ENCODE measurements around the gene APC2. TPM values are rescaled to one million over a fixed set of nuclear protein-coding genes. Genes with fewer than 3 reads are reported as not detected.

Gene APC2
- total and polyA plus RNA-seq, 2 donors (not counting 1 experiment from before 2014, with no cell fraction given) = 0.12 to 0.16 TPM

DNA sequence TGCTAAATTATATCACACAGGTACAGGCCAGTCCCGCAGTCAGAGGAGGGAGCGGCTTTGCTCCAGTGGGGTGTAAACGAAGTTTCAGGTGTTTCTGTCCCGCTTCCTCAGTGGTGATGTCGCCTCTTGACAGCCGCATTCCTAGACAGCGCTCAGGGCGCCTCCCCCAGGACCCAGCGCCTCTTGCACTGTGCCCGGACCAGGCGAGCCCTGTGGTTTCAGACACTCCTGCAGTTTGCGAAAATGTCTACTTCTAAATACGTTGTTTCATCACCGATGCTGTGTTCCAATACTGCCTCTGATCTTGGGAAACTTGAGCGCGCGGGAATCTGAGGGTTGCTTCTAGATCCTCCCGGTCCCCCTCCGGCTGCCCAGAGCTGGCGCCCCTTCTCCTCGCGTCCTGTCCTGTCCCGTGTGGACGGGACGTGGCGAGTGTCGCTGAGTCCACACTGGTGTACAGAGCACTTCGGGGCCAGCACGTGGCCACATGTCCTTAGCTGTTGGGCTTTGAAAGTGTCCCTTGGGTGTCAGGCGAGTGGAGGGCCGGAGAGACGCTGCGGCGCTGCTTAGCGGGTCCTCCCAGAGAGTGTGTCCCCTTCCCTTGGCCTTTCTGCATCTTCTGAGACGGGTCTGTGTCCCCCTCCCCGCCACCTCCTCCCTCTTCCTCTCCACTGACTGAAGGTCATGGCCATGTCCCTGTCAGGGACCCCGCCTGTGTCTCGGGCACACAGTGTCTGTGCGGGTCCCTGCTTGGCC, 26.3 kb upstream of the APC2 start:
- 96% methylated on average over 39 of the region's 40 CpGs for WGBS (ENCODE audit: insufficient coverage)
- Histone ChIP-seq H3K4me2 (replicated peaks; ENCODE audit: low read depth, low read length, poor library complexity, severe bottlenecking) (no peak overlapping the region), H3K9me3 (ENCODE audit: control extremely low read depth in 1 of 3, control insufficient read depth in 2 of 3, insufficient read depth in 1 of 3, low read length in 2 of 3) (no peaks in the 10 kb centered on the region), H3K27ac (ENCODE audit: low read length in 2 of 2) (no peak overlapping the region), H3K27me3 (replicated peaks in 1 of 4; ENCODE audit: control extremely low read depth in 1 of 4, control insufficient read depth in 3 of 4, insufficient read depth in 4 of 4, low read length in 3 of 4) (no peaks in the 10 kb centered on the region), H2AFZ (ENCODE audit: insufficient read depth, low read depth, low read length, poor library complexity, severe bottlenecking) (no peak overlapping the region), H3K36me3 (replicated peaks in 1 of 2; ENCODE audit: control extremely low read depth in 1 of 2, control insufficient read depth in 1 of 2, extremely low read depth in 1 of 2, insufficient read depth in 2 of 2, low read length in 1 of 2) (peaks cover 0 to 73% of the 10 kb centered on the region in 2 experiments), H3K9ac (ENCODE audit: low read length) (no peak overlapping the region), H4K20me1 (ENCODE audit: control insufficient read depth, insufficient read depth, low read length, poor library complexity, severe bottlenecking) (peaks cover 93% of the 10 kb centered on the region), H3K4me3 (ENCODE audit: control extremely low read depth in 1 of 5, extremely low read depth in 1 of 5, insufficient read depth in 1 of 5, low read depth in 2 of 5, low read length in 4 of 5) (no peak overlapping the region), H3K4me1 (ENCODE audit: control insufficient read depth in 2 of 2, insufficient read depth in 2 of 2, low read length in 2 of 2) (no peaks in the 10 kb centered on the region), H3K79me2 (ENCODE audit: control insufficient read depth, insufficient read depth, low read length) (peaks cover 59% of the 10 kb centered on the region)
- Mint-ChIP-seq H3K27me3 (no peaks in the 10 kb centered on the region), H3K4me1 (no peaks in the 10 kb centered on the region), H3K4me3 (no peak overlapping the region), H3K9me3 (ENCODE audit: insufficient read depth) (no peaks in the 10 kb centered on the region), H3K27ac (no peak overlapping the region)
- ChIA-PET POLR2A (no interaction called here), CTCF (no interaction called here)
- ATAC-seq (ENCODE audit: low read depth) (no peak), DNase-seq (no peak)
- TF ChIP-seq EZH2 (IDR thresholded peaks at IDR 0.05; ENCODE audit: borderline replicate concordance, insufficient read depth, low read depth, low read length, poor library complexity, severe bottlenecking) (no peak), CTCF (IDR thresholded peaks at IDR 0.05) (no peak)
- intact Hi-C loops (cut with micrococcal nuclease) = no loop called here

- no peak overlapping the region for H3K27ac ChIP-seq (ENCODE audit: low read length in 2 of 2)
- H3K27me3 Mint-ChIP-seq = no peaks in the 10 kb centered on the region
- no peak for TF ChIP-seq CTCF (IDR thresholded peaks at IDR 0.05)
- no peak for TF ChIP-seq EZH2 (IDR thresholded peaks at IDR 0.05; ENCODE audit: borderline replicate concordance, insufficient read depth, low read depth, low read length, poor library complexity, severe bottlenecking)
- 91% methylated on average over 31 of the region's 42 CpGs for WGBS (ENCODE audit: insufficient coverage)
- H4K20me1 ChIP-seq (ENCODE audit: control insufficient read depth, insufficient read depth, low read length, poor library complexity, severe bottlenecking) = peaks cover 85% of the 10 kb centered on the region
- no peak overlapping the region for H3K4me3 Mint-ChIP-seq
- no peak overlapping the region for H3K4me2 ChIP-seq (replicated peaks; ENCODE audit: low read depth, low read length, poor library complexity, severe bottlenecking)
- peaks cover 0 to 73% of the 10 kb centered on the region in 2 experiments for H3K36me3 ChIP-seq (replicated peaks in 1 of 2; ENCODE audit: control extremely low read depth in 1 of 2, control insufficient read depth in 1 of 2, extremely low read depth in 1 of 2, insufficient read depth in 2 of 2, low read length in 1 of 2)
- H3K27ac Mint-ChIP-seq = no peak overlapping the region
- no peak overlapping the region for H3K4me3 ChIP-seq (ENCODE audit: control extremely low read depth in 1 of 5, extremely low read depth in 1 of 5, insufficient read depth in 1 of 5, low read depth in 2 of 5, low read length in 4 of 5)
- no peak for ATAC-seq (ENCODE audit: low read depth)
- H3K4me1 Mint-ChIP-seq = no peaks in the 10 kb centered on the region
- no peaks in the 10 kb centered on the region for H3K9me3 ChIP-seq (ENCODE audit: control extremely low read depth in 1 of 3, control insufficient read depth in 2 of 3, insufficient read depth in 1 of 3, low read length in 2 of 3)
- no peaks in the 10 kb centered on the region for H3K4me1 ChIP-seq (ENCODE audit: control insufficient read depth in 2 of 2, insufficient read depth in 2 of 2, low read length in 2 of 2)
- H3K9ac ChIP-seq (ENCODE audit: low read length) = no peak overlapping the region
- H3K9me3 Mint-ChIP-seq (ENCODE audit: insufficient read depth) = no peaks in the 10 kb centered on the region
- POLR2A ChIA-PET = no interaction called here
- CTCF ChIA-PET = no interaction called here
- DNase-seq = no peak
- H3K79me2 ChIP-seq (ENCODE audit: control insufficient read depth, insufficient read depth, low read length) = peaks cover 51% of the 10 kb centered on the region
- H2AFZ ChIP-seq (ENCODE audit: insufficient read depth, low read depth, low read length, poor library complexity, severe bottlenecking) = no peak overlapping the region
- intact Hi-C loops (cut with micrococcal nuclease) = no loop called here
- H3K27me3 ChIP-seq (replicated peaks in 1 of 4; ENCODE audit: control extremely low read depth in 1 of 4, control insufficient read depth in 3 of 4, insufficient read depth in 4 of 4, low read length in 3 of 4) = no peaks in the 10 kb centered on the region
These were observed 25.5 kb upstream of the APC2 start for GRCh38 chr19:1424192-1424955.
